ENCODE data around the gene MOB3B.

DNA sequence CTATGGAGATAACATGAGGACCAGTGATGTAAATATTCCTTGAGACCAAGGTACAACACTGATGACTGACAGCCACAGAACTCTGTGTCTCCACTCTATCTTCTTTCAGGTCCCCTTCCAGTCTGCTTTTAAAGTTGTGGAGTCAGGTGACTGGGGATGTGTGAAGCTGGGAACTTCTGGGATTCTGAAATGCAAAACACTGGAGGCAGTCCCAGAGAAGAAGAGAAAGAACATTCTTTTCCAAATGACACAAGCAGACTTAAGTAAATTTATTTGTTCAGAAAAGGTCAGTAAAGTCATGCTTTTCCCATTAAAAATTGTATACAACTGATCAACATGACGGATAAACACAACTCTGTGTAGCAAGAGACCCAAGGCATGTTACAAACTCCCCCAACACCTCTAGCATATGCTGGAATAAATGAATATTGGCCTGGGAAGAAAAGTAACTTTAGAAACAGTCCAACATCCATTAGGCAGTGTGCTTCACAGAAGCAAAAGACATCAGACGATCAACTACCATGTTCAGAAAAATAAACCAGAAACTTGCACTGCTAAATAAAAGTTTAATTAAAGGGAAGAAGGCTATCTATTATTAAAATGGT lies 98.0 kb downstream of the MOB3B start:
- TF ChIP-seq, protein P1, sequence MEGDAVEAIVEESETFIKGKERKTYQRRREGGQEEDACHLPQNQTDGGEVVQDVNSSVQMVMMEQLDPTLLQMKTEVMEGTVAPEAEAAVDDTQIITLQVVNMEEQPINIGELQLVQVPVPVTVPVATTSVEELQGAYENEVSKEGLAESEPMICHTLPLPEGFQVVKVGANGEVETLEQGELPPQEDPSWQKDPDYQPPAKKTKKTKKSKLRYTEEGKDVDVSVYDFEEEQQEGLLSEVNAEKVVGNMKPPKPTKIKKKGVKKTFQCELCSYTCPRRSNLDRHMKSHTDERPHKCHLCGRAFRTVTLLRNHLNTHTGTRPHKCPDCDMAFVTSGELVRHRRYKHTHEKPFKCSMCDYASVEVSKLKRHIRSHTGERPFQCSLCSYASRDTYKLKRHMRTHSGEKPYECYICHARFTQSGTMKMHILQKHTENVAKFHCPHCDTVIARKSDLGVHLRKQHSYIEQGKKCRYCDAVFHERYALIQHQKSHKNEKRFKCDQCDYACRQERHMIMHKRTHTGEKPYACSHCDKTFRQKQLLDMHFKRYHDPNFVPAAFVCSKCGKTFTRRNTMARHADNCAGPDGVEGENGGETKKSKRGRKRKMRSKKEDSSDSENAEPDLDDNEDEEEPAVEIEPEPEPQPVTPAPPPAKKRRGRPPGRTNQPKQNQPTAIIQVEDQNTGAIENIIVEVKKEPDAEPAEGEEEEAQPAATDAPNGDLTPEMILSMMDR (conservative IDR thresholded peaks at IDR 0.05; ENCODE audit: low read depth, low read length), result no peak
- no peak for TF ChIP-seq EZH2 (IDR thresholded peaks at IDR 0.05; ENCODE audit: borderline replicate concordance, low read depth, low read length, poor library complexity, severe bottlenecking)
